ENCODE measurements around the gene EHMT1.
"Not testable (repeated sequence)": the region's sequence is repeated elsewhere in the genome, so short reads cannot be mapped to it uniquely, and the experiment has no call there.

The EHMT1 gene

DNA sequence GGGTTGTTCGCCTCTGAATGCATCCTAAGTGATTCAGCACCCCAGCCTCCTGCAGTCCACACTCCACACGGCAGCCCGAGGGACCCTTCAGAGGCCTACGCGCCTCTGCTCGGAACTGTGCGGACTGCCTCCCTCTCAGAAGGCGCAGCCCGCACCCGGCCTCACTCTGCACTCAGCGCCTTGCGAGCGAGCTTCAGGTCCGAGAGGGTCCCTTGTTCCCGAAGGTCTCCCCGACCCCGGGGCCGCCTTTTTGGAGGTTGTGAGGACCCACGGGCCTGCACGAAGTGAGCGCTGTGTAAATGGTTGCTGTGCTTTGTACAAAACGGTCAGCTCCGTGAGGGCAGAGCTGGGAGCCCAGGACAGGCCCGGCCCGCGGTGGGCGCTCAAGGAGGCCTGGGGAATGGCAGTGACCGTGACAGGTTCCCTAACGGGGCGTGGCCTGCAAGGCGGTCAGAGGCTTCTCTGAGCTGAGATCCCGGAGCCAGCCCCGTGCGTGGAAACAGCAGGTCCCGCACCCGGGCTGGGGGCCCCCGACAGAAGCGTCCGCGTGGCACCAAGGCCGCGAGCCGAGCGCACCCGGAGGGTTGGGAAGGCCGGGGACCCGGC lies 258.1 kb downstream of the EHMT1 start:
- Histone ChIP-seq H3K9me3 (ENCODE audit: control insufficient read depth, low read length) (no peaks in the 10 kb centered on the region), H3K4me3 (ENCODE audit: low read depth, low read length) (no peak overlapping the region), H2AFZ (no peak overlapping the region), H3K27me3 (ENCODE audit: control insufficient read depth, insufficient read depth, low read length) (no peaks in the 10 kb centered on the region), H3K9ac (no peak overlapping the region), H3K27ac (no peak overlapping the region), H3K79me2 (no peaks in the 10 kb centered on the region), H3K36me3 (ENCODE audit: control insufficient read depth, insufficient read depth, low read length) (no peaks in the 10 kb centered on the region), H3K4me1 (no peaks in the 10 kb centered on the region), H3K4me2 (ENCODE audit: low read length) (no peak overlapping the region)
- TF ChIP-seq, protein P1, sequence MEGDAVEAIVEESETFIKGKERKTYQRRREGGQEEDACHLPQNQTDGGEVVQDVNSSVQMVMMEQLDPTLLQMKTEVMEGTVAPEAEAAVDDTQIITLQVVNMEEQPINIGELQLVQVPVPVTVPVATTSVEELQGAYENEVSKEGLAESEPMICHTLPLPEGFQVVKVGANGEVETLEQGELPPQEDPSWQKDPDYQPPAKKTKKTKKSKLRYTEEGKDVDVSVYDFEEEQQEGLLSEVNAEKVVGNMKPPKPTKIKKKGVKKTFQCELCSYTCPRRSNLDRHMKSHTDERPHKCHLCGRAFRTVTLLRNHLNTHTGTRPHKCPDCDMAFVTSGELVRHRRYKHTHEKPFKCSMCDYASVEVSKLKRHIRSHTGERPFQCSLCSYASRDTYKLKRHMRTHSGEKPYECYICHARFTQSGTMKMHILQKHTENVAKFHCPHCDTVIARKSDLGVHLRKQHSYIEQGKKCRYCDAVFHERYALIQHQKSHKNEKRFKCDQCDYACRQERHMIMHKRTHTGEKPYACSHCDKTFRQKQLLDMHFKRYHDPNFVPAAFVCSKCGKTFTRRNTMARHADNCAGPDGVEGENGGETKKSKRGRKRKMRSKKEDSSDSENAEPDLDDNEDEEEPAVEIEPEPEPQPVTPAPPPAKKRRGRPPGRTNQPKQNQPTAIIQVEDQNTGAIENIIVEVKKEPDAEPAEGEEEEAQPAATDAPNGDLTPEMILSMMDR (IDR thresholded peaks at IDR 0.05): no peak

DNA sequence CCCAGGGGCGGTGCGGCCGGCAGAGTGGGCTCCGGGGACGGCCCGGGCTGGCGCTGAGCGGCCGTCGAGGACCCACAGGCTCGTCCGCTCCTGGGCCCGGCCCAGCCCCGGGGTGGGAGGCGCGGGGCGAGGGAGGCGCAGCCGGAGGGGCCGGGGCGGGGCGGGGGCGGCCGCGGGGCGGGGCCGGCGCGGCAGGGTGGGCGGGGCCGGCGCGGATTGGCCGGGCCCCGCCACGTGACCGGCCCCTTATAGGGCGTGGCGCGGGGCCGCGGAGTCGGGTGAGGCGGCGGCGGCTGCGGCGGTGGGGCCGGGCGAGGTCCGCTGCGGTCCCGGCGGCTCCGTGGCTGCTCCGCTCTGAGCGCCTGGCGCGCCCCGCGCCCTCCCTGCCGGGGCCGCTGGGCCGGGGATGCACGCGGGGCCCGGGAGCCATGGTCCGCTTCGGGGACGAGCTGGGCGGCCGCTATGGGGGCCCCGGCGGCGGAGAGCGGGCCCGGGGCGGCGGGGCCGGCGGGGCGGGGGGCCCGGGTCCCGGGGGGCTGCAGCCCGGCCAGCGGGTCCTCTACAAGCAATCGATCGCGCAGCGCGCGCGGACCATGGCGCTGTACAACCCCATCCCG lies 258.8 kb downstream of the EHMT1 start, which contains the start of gene CACNA1B:
CACNA1B (plus strand) TSS at position 277 of the 617 bp plus-strand sequence; CDS start at position 429, 152 bp downstream.
- not testable (repeated sequence) for H3K27me3 ChIP-seq (ENCODE audit: control insufficient read depth, insufficient read depth, low read length); H3K9me3 ChIP-seq (ENCODE audit: control insufficient read depth, low read length); H3K4me1 ChIP-seq; H3K27ac ChIP-seq; H3K9ac ChIP-seq; H3K79me2 ChIP-seq; H2AFZ ChIP-seq; H3K36me3 ChIP-seq (ENCODE audit: control insufficient read depth, insufficient read depth, low read length)
- peak within 1 kb of the TSS; percentile 76 for H3K4me2 ChIP-seq (ENCODE audit: low read length)
- H3K4me3 ChIP-seq (ENCODE audit: low read depth, low read length): peak within 1 kb of the TSS; percentile 42

GRCh38 chr9:137878146-137878941 lies 259.5 kb downstream of the EHMT1 start:
- Histone ChIP-seq H3K36me3 (ENCODE audit: control insufficient read depth, insufficient read depth, low read length) (no peaks in the 10 kb centered on the region), H3K27ac (no peak overlapping the region), H3K9me3 (ENCODE audit: control insufficient read depth, low read length) (no peaks in the 10 kb centered on the region), H2AFZ (no peak overlapping the region), H3K27me3 (ENCODE audit: control insufficient read depth, insufficient read depth, low read length) (no peaks in the 10 kb centered on the region), H3K4me3 (ENCODE audit: low read depth, low read length) (peak overlapping the region; percentile 42), H3K9ac (no peak overlapping the region), H3K4me1 (no peaks in the 10 kb centered on the region), H3K79me2 (no peaks in the 10 kb centered on the region), H3K4me2 (ENCODE audit: low read length) (peak overlapping the region; percentile 76)
- TF ChIP-seq, protein P1 (IDR thresholded peaks at IDR 0.05): no peak

- TF ChIP-seq, protein P1 (IDR thresholded peaks at IDR 0.05): no peak
- Histone ChIP-seq H3K36me3 (ENCODE audit: control insufficient read depth, insufficient read depth, low read length) (no peaks in the 10 kb centered on the region), H3K27ac (no peak overlapping the region), H3K9me3 (ENCODE audit: control insufficient read depth, low read length) (no peaks in the 10 kb centered on the region), H2AFZ (no peak overlapping the region), H3K27me3 (ENCODE audit: control insufficient read depth, insufficient read depth, low read length) (no peaks in the 10 kb centered on the region), H3K79me2 (no peaks in the 10 kb centered on the region), H3K9ac (no peak overlapping the region), H3K4me2 (ENCODE audit: low read length) (no peak overlapping the region), H3K4me1 (no peaks in the 10 kb centered on the region), H3K4me3 (ENCODE audit: low read depth, low read length) (no peak overlapping the region)
Observed at GRCh38 chr9:137879052-137879451, 260.2 kb downstream of the EHMT1 start.

- Histone ChIP-seq H3K79me2 (no peaks in the 10 kb centered on the region), H2AFZ (no peak overlapping the region), H3K9ac (no peak overlapping the region), H3K9me3 (ENCODE audit: control insufficient read depth, low read length) (no peaks in the 10 kb centered on the region), H3K4me1 (no peaks in the 10 kb centered on the region), H3K4me3 (ENCODE audit: low read depth, low read length) (no peak overlapping the region), H3K27me3 (ENCODE audit: control insufficient read depth, insufficient read depth, low read length) (no peaks in the 10 kb centered on the region), H3K36me3 (ENCODE audit: control insufficient read depth, insufficient read depth, low read length) (no peaks in the 10 kb centered on the region), H3K4me2 (ENCODE audit: low read length) (no peak overlapping the region), H3K27ac (no peak overlapping the region)
- TF ChIP-seq, protein P1 (IDR thresholded peaks at IDR 0.05): no peak
Observed at GRCh38 chr9:137879566-137880150, 260.9 kb downstream of the EHMT1 start.
